ENCODE data around the gene JARID2. TPM values are rescaled to one million over a fixed set of nuclear protein-coding genes. Genes with fewer than 3 reads are reported as not detected.
A peak's percentile ranks its signal among the peaks of the same experiment; 100 is the strongest.

JARID2 gene
- total and polyA plus RNA-seq, 9 of the 15 experiments (the other 6 are each of a cell fraction or from before 2014, with no cell fraction given) = 5.0 to 29.0 (median 15.6) TPM

DNA sequence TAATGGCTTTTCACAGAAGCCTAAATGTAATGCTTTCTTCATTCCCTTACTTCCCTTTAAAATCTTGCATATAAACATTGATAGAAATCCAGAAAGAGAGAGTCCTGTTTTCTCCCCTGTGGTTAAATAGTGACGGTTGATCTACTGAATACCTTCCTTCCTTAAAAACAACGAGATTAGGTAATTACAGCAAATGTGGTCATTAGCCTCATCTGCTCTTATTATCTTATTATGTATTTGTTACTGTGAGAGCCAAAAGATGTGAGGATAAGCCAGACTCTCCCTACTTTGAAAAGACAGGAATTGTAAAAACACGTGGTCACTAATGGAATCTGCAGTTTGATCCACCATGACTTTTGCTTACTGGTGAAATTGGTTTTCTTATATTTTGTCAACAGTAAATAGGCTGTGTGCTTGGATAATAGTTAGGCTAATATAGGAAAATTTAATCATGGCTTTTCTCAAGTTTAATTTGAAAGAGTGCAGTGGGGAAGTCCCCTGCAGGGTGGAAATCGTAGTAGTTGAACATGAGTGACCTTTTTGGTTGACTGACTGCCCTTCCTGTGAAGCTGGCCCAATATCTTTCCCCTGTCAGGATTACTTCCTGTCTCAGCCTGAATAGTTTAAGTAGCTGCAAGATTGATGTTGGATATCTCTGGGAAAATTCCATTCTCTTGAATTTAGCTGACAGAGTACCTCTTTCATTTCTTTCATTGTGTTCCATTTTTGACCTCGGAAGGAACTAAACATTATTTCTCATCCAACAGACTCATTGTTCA is 62.8 kb downstream of the JARID2 start (continued):
- TF ChIP-seq, protein P1, sequence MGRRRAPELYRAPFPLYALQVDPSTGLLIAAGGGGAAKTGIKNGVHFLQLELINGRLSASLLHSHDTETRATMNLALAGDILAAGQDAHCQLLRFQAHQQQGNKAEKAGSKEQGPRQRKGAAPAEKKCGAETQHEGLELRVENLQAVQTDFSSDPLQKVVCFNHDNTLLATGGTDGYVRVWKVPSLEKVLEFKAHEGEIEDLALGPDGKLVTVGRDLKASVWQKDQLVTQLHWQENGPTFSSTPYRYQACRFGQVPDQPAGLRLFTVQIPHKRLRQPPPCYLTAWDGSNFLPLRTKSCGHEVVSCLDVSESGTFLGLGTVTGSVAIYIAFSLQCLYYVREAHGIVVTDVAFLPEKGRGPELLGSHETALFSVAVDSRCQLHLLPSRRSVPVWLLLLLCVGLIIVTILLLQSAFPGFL (CRISPR knock-in tag; IDR thresholded peaks at IDR 0.05) = no peak
- TF ChIP-seq, protein P2, sequence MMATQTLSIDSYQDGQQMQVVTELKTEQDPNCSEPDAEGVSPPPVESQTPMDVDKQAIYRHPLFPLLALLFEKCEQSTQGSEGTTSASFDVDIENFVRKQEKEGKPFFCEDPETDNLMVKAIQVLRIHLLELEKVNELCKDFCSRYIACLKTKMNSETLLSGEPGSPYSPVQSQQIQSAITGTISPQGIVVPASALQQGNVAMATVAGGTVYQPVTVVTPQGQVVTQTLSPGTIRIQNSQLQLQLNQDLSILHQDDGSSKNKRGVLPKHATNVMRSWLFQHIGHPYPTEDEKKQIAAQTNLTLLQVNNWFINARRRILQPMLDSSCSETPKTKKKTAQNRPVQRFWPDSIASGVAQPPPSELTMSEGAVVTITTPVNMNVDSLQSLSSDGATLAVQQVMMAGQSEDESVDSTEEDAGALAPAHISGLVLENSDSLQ (IDR thresholded peaks at IDR 0.05) = peak; percentile 70; the same call in 1 of the 2 replicates
- TF ChIP-seq NR2C2 (CRISPR knock-in tag; IDR thresholded peaks at IDR 0.05) (no peak), NR2C2 (tag; IDR thresholded peaks at IDR 0.05) (peak; percentile 58; the same call in 1 of the 2 replicates), EP400 (IDR thresholded peaks at IDR 0.05) (no peak)
- TF ChIP-seq, protein P3, sequence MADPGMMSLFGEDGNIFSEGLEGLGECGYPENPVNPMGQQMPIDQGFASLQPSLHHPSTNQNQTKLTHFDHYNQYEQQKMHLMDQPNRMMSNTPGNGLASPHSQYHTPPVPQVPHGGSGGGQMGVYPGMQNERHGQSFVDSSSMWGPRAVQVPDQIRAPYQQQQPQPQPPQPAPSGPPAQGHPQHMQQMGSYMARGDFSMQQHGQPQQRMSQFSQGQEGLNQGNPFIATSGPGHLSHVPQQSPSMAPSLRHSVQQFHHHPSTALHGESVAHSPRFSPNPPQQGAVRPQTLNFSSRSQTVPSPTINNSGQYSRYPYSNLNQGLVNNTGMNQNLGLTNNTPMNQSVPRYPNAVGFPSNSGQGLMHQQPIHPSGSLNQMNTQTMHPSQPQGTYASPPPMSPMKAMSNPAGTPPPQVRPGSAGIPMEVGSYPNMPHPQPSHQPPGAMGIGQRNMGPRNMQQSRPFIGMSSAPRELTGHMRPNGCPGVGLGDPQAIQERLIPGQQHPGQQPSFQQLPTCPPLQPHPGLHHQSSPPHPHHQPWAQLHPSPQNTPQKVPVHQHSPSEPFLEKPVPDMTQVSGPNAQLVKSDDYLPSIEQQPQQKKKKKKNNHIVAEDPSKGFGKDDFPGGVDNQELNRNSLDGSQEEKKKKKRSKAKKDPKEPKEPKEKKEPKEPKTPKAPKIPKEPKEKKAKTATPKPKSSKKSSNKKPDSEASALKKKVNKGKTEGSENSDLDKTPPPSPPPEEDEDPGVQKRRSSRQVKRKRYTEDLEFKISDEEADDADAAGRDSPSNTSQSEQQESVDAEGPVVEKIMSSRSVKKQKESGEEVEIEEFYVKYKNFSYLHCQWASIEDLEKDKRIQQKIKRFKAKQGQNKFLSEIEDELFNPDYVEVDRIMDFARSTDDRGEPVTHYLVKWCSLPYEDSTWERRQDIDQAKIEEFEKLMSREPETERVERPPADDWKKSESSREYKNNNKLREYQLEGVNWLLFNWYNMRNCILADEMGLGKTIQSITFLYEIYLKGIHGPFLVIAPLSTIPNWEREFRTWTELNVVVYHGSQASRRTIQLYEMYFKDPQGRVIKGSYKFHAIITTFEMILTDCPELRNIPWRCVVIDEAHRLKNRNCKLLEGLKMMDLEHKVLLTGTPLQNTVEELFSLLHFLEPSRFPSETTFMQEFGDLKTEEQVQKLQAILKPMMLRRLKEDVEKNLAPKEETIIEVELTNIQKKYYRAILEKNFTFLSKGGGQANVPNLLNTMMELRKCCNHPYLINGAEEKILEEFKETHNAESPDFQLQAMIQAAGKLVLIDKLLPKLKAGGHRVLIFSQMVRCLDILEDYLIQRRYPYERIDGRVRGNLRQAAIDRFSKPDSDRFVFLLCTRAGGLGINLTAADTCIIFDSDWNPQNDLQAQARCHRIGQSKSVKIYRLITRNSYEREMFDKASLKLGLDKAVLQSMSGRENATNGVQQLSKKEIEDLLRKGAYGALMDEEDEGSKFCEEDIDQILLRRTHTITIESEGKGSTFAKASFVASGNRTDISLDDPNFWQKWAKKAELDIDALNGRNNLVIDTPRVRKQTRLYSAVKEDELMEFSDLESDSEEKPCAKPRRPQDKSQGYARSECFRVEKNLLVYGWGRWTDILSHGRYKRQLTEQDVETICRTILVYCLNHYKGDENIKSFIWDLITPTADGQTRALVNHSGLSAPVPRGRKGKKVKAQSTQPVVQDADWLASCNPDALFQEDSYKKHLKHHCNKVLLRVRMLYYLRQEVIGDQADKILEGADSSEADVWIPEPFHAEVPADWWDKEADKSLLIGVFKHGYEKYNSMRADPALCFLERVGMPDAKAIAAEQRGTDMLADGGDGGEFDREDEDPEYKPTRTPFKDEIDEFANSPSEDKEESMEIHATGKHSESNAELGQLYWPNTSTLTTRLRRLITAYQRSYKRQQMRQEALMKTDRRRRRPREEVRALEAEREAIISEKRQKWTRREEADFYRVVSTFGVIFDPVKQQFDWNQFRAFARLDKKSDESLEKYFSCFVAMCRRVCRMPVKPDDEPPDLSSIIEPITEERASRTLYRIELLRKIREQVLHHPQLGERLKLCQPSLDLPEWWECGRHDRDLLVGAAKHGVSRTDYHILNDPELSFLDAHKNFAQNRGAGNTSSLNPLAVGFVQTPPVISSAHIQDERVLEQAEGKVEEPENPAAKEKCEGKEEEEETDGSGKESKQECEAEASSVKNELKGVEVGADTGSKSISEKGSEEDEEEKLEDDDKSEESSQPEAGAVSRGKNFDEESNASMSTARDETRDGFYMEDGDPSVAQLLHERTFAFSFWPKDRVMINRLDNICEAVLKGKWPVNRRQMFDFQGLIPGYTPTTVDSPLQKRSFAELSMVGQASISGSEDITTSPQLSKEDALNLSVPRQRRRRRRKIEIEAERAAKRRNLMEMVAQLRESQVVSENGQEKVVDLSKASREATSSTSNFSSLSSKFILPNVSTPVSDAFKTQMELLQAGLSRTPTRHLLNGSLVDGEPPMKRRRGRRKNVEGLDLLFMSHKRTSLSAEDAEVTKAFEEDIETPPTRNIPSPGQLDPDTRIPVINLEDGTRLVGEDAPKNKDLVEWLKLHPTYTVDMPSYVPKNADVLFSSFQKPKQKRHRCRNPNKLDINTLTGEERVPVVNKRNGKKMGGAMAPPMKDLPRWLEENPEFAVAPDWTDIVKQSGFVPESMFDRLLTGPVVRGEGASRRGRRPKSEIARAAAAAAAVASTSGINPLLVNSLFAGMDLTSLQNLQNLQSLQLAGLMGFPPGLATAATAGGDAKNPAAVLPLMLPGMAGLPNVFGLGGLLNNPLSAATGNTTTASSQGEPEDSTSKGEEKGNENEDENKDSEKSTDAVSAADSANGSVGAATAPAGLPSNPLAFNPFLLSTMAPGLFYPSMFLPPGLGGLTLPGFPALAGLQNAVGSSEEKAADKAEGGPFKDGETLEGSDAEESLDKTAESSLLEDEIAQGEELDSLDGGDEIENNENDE (IDR thresholded peaks at IDR 0.05; ENCODE audit: low read depth, low read length) = no peak

Measured in K562 (cell line).